IMR-90 (cell line): ENCODE results near the gene WDR49.

Experiments
- CEBPB ChIP-seq: IDR thresholded peaks from 2 replicates; pipeline ENCODE4 v1.6.1; 2012; ENCODE audit warnings: low read depth, low read length, improper control_type of control experiment
- POLR2A ChIP-seq: IDR thresholded peaks from 2 replicates; pipeline ENCODE4 v1.6.1; 2012; ENCODE audit warnings: mild to moderate bottlenecking, low read depth, low read length
- TF ChIP-seq, protein P1 (sequence below): conservative IDR thresholded peaks from 2 replicates; pipeline ENCODE4 v1.5.1; 2012; ENCODE audit warnings: mild to moderate bottlenecking, low read depth, low read length, improper control_type of control experiment

DNA sequence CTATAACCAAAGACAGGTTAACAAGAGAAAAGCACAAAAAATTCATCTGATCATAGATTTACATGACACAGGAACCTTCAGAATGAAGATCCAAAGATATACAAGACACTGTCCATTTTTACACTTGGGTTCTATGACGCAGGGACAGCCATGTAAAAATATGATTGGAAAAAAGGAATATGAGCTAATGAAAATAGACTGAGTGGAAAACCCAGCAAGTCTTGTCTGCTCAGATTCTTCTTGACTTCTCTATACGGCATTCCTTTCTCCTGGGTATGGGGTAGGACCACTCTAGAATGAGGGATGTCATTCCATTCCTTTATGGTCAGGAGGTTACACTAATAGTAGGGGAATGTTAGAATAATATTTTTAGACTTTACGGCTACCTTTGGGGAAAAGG lies 46.9 kb downstream of the WDR49 start:
- TF ChIP-seq, protein P1, sequence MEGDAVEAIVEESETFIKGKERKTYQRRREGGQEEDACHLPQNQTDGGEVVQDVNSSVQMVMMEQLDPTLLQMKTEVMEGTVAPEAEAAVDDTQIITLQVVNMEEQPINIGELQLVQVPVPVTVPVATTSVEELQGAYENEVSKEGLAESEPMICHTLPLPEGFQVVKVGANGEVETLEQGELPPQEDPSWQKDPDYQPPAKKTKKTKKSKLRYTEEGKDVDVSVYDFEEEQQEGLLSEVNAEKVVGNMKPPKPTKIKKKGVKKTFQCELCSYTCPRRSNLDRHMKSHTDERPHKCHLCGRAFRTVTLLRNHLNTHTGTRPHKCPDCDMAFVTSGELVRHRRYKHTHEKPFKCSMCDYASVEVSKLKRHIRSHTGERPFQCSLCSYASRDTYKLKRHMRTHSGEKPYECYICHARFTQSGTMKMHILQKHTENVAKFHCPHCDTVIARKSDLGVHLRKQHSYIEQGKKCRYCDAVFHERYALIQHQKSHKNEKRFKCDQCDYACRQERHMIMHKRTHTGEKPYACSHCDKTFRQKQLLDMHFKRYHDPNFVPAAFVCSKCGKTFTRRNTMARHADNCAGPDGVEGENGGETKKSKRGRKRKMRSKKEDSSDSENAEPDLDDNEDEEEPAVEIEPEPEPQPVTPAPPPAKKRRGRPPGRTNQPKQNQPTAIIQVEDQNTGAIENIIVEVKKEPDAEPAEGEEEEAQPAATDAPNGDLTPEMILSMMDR, result no peak
- no peak for TF ChIP-seq CEBPB
- no peak for TF ChIP-seq POLR2A
